Prostate gland (tissue), 2 donors: ENCODE measurements around the gene TNFRSF1B. TPM values are rescaled to one million over a fixed set of nuclear protein-coding genes. Genes with fewer than 3 reads are reported as not detected.

ENCODE experiments used
- DNase-seq: peaks from one replicate; pipeline ENCODE4 v3.0.0-alpha.2; 2019; ENCODE audit warnings: low spot score
- H3K27ac ChIP-seq, 2 donors: fragments of 200-600 bp; sonication (generic); 2 replicates each; pipeline ENCODE4 v1.5.1; 2017 to 2019
- H3K27me3 ChIP-seq: fragments of 200-600 bp; sonication (generic); replicated peaks from 2 replicates; pipeline ENCODE4 v1.5.1; 2019; ENCODE audit not compliant: insufficient read depth
- H3K36me3 ChIP-seq, 2 donors: fragments of 200-600 bp; sonication (generic); 1 replicate in 1 of 2; 2 replicates in 1 of 2; pipeline versions ENCODE4 v1.5.1 to v1.8.1; 2017 to 2019
- H3K4me1 ChIP-seq: fragments of 200-600 bp; sonication (generic); replicated peaks from 2 replicates; pipeline ENCODE4 v1.5.1; 2019
- H3K4me3 ChIP-seq, 2 donors: fragments of 200-600 bp; sonication (generic); 2 replicates each; pipeline ENCODE4 v1.5.1; 2017 to 2019
- H3K9me3 ChIP-seq: fragments of 200-600 bp; sonication (generic); 2 replicates; pipeline ENCODE4 v1.5.1; 2017
- POLR2A ChIP-seq: fragments of 450-650 bp; IDR thresholded peaks from one replicate; pipeline ENCODE4 v1.6.1; 2016; ENCODE audit warnings: antibody characterized with exemption, mild to moderate bottlenecking
- POLR2AphosphoS5 ChIP-seq: sonication (generic); formaldehyde crosslinking; IDR thresholded peaks from one replicate; pipeline ENCODE4 v1.6.1; 2017; ENCODE audit warnings: antibody characterized with exemption
- WGBS: methylation state at CpG from one replicate; pipeline ENCODE4 v1.1.5; 2018; 5-methylcytosine and 5-hydroxymethylcytosine counted together
- intact Hi-C: fragments of 100-400 bp; cut with DNase I; formaldehyde crosslinking; loops from one replicate; pipeline ENCODE4 v1.14.2; 2022
- total RNA-seq, 2 donors: library from RNA; depleted of rRNA; stranded (reverse); fragments of >200 nt; gene quantifications; one replicate each; pipeline ENCODE4 v1.1.0, GENCODE V29; 2016
- TF ChIP-seq, protein P1 (sequence below), 4 experiments: fragments of 200-600 bp in 2 of 4; fragments of 450-650 bp in 2 of 4; sonication (generic) in 2 of 4; IDR thresholded peaks; 1 replicate in 3 of 4; 2 replicates in 1 of 4; pipeline ENCODE4 v1.5.1; 2016 to 2019; ENCODE audit warnings: antibody characterized with exemption in 4 of 4, mild to moderate bottlenecking in 2 of 4, moderate library complexity in 2 of 4

The TNFRSF1B gene
- total RNA-seq, 2 donors from 2014 or later, result 10.9 to 18.4 TPM

- no peak overlapping the region for H3K27ac ChIP-seq
- WGBS, result 88% methylated on average over 18 of the region's 18 CpGs
- H3K4me3 ChIP-seq, result no peak overlapping the region
- no peaks in the 10 kb centered on the region for H3K9me3 ChIP-seq
- TF ChIP-seq POLR2AphosphoS5 (no peak), POLR2A (no peak)
- TF ChIP-seq, protein P1, sequence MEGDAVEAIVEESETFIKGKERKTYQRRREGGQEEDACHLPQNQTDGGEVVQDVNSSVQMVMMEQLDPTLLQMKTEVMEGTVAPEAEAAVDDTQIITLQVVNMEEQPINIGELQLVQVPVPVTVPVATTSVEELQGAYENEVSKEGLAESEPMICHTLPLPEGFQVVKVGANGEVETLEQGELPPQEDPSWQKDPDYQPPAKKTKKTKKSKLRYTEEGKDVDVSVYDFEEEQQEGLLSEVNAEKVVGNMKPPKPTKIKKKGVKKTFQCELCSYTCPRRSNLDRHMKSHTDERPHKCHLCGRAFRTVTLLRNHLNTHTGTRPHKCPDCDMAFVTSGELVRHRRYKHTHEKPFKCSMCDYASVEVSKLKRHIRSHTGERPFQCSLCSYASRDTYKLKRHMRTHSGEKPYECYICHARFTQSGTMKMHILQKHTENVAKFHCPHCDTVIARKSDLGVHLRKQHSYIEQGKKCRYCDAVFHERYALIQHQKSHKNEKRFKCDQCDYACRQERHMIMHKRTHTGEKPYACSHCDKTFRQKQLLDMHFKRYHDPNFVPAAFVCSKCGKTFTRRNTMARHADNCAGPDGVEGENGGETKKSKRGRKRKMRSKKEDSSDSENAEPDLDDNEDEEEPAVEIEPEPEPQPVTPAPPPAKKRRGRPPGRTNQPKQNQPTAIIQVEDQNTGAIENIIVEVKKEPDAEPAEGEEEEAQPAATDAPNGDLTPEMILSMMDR (IDR thresholded peaks at IDR 0.05), result no peak
- H3K4me1 ChIP-seq, result no peaks in the 10 kb centered on the region
- H3K27me3 ChIP-seq, result no peaks in the 10 kb centered on the region
- no peaks in the 10 kb centered on the region for H3K36me3 ChIP-seq
- intact Hi-C loops, result no loop called here
- DNase-seq, result no peak
These were observed 34.8 kb downstream of the TNFRSF1B start for GRCh38 chr1:12201352-12202189.

DNA sequence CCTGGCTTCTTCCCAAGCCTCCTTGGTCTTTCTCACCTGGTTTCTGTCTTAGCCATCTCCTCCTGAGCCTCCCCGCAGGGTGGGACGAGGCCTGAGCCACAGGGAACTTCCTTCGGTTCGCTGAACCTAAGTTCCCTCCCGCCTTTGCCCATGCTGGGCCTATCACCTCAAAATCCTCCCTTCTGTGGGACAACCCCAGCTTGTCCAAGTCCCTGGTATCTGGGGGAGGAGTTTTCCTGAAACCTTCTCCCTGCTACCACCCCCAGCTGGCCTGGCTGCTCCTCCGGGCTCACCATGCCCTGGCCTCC lies 35.4 kb downstream of the TNFRSF1B start:
- TF ChIP-seq POLR2A (no peak), POLR2AphosphoS5 (no peak)
- TF ChIP-seq, protein P1 (IDR thresholded peaks at IDR 0.05), result no peak
- WGBS, result 89% methylated on average over 6 of the region's 6 CpGs
- no peaks in the 10 kb centered on the region for H3K4me1 ChIP-seq
- H3K27me3 ChIP-seq, result no peaks in the 10 kb centered on the region
- H3K27ac ChIP-seq, result no peak overlapping the region
- DNase-seq, result no peak
- no peak overlapping the region for H3K4me3 ChIP-seq
- intact Hi-C loops, result no loop called here
- H3K36me3 ChIP-seq, result no peaks in the 10 kb centered on the region
- no peaks in the 10 kb centered on the region for H3K9me3 ChIP-seq

DNA sequence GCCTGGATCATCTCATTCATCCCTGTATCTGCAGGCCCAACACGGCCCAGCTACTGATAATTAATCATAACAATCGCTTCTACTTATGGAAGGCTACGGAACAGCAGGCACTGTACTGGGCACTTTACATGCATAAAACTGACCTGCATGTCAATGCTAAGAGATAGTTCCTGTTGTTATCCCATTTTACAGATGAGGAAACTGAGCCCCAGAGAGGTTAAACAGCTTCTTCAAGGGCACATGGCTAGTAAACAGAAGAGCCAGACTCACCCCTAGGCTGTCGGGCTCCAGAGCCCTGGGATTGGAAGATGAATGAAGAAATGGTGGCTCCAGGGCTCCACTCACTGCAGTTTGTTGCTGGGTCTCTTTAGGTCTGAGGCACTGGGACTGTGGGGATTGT lies 35.8 kb downstream of the TNFRSF1B start:
- H3K9me3 ChIP-seq, result no peaks in the 10 kb centered on the region
- no peak overlapping the region for H3K27ac ChIP-seq
- no peaks in the 10 kb centered on the region for H3K27me3 ChIP-seq
- no peaks in the 10 kb centered on the region for H3K4me1 ChIP-seq
- DNase-seq, result no peak
- 94% methylated on average over 4 of the region's 4 CpGs for WGBS
- no peak overlapping the region for H3K4me3 ChIP-seq
- intact Hi-C loops, result no loop called here
- no peaks in the 10 kb centered on the region for H3K36me3 ChIP-seq
- TF ChIP-seq POLR2AphosphoS5 (no peak), POLR2A (no peak)
- TF ChIP-seq, protein P1 (IDR thresholded peaks at IDR 0.05), result no peak

GRCh38 chr1:12203216-12204007 lies 36.6 kb downstream of the TNFRSF1B start:
- TF ChIP-seq, protein P1 (IDR thresholded peaks at IDR 0.05), result no peak
- intact Hi-C loops, result no loop called here
- no peaks in the 10 kb centered on the region for H3K36me3 ChIP-seq
- H3K27ac ChIP-seq, result no peak overlapping the region
- H3K4me1 ChIP-seq, result no peaks in the 10 kb centered on the region
- WGBS, result 78% methylated on average over 20 of the region's 20 CpGs
- DNase-seq, result no peak
- H3K4me3 ChIP-seq, result no peak overlapping the region
- no peaks in the 10 kb centered on the region for H3K27me3 ChIP-seq
- no peaks in the 10 kb centered on the region for H3K9me3 ChIP-seq
